Measurements from ENCODE around the gene CDH4. TPM values are rescaled to one million over a fixed set of nuclear protein-coding genes. Genes with fewer than 3 reads are reported as not detected.

The CDH4 gene
- total and polyA plus RNA-seq, 8 donors: under 0.01 to 2.2 (median 0.11) TPM; not detected in 2

DNA sequence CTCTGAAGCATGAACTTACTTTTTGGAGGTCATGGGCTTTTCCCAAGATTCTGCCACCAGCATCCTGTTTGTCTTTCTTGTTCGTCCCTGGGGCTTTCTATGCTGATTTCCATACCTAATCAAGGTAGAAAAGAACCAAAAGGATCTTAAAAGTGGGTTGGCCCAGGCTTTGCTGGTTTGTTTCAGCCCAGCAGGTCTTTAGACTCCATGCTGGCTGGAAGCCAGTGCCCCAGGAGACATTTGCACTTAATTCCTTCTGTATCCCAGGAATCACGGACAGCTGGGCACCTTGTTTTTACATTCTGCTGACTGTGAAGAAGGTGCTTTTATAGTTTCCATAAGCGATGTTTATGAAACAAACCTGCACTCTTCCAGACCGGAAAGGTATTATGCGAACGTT lies 195.9 kb downstream of the CDH4 start:
- intact Hi-C loops (cut with DNase I; ENCODE audit: low total_unique reads): no loop called here
- WGBS, 5 donors: 37 to 50% (median 50%) methylated on average over 6 of the region's 6 CpGs
- no peak for TF ChIP-seq EP300 (IDR thresholded peaks at IDR 0.05)
- TF ChIP-seq, protein P1, sequence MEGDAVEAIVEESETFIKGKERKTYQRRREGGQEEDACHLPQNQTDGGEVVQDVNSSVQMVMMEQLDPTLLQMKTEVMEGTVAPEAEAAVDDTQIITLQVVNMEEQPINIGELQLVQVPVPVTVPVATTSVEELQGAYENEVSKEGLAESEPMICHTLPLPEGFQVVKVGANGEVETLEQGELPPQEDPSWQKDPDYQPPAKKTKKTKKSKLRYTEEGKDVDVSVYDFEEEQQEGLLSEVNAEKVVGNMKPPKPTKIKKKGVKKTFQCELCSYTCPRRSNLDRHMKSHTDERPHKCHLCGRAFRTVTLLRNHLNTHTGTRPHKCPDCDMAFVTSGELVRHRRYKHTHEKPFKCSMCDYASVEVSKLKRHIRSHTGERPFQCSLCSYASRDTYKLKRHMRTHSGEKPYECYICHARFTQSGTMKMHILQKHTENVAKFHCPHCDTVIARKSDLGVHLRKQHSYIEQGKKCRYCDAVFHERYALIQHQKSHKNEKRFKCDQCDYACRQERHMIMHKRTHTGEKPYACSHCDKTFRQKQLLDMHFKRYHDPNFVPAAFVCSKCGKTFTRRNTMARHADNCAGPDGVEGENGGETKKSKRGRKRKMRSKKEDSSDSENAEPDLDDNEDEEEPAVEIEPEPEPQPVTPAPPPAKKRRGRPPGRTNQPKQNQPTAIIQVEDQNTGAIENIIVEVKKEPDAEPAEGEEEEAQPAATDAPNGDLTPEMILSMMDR (IDR thresholded peaks at IDR 0.05): no peak
- no peak for TF ChIP-seq POLR2AphosphoS5 (IDR thresholded peaks at IDR 0.05)
- no peak for TF ChIP-seq POLR2A (IDR thresholded peaks at IDR 0.05)

DNA sequence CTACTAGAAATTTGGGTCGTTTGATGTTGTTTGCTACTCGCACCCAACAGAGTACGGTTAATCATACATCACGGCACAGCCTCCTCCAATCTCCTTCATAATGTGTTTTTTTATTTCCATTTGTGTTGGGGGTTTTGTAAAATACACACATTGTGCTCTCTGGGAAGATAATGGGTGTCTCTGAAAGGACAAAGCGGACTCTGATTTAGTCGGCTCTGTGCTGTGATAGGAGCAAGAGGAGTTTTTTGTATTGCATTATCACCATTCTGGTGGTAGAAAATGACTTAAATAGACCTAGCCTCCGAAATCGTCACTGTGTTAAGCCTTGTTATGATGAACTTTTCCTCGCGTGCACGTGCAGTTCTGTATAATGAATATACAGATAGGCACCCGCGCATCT lies 196.3 kb downstream of the CDH4 start:
- intact Hi-C loops (cut with DNase I; ENCODE audit: low total_unique reads): no loop called here
- Histone ChIP-seq H3K27ac (no peak overlapping the region), H3K9me3 (peaks cover 0 to 8% (median 0%) of the 10 kb centered on the region in 4 donors), H3K36me3 (no peaks in the 10 kb centered on the region), H3K27me3 (peaks cover 0 to 38% (median 0%) of the 10 kb centered on the region in 3 donors), H3K4me1 (no peaks in the 10 kb centered on the region), H3K4me3 (no peak overlapping the region)
- TF ChIP-seq POLR2A (IDR thresholded peaks at IDR 0.05) (no peak), EP300 (IDR thresholded peaks at IDR 0.05) (no peak), POLR2AphosphoS5 (IDR thresholded peaks at IDR 0.05) (no peak)
- TF ChIP-seq, protein P1 (IDR thresholded peaks at IDR 0.05): no peak
- 62 to 74% (median 68%) methylated on average over 13 of the region's 13 CpGs for WGBS, 5 donors
- no peak for DNase-seq

More for the DNA sequence above, 195.9 kb downstream of the CDH4 start:
- H3K27ac ChIP-seq: no peak overlapping the region
- no peaks in the 10 kb centered on the region for H3K4me1 ChIP-seq
- peaks cover 0 to 8% (median 0%) of the 10 kb centered on the region in 4 donors for H3K9me3 ChIP-seq
- H3K36me3 ChIP-seq: no peaks in the 10 kb centered on the region
- no peak overlapping the region for H3K4me3 ChIP-seq
- H3K27me3 ChIP-seq: peaks cover 0 to 38% (median 0%) of the 10 kb centered on the region in 3 donors
- no peak for DNase-seq

GRCh38 chr20:61449057-61449609 lies 197.1 kb downstream of the CDH4 start:
- no peaks in the 10 kb centered on the region for H3K4me1 ChIP-seq
- 62 to 73% (median 67%) methylated on average over 8 of the region's 8 CpGs for WGBS, 5 donors

DNA sequence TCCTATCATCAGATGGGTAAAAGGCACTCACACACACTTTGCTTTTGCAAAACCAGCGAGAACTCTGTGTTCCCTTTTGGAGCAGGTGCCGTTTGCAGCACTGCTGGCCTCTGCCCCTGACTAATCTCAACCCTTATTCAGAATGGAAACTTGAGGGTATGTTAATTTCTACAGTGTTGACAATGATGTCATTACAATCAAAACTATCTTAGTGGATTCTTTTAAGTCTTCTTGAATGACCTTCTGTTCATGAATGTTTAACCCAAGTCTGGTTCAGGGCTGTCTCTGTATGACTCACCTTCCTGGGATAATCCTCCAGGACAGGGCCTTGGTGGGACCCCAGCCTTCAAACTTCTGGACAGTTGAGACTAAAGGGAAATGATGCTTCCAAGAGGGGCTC lies 197.9 kb downstream of the CDH4 start:
- H3K27ac ChIP-seq: no peak overlapping the region
- TF ChIP-seq POLR2AphosphoS5 (IDR thresholded peaks at IDR 0.05) (no peak), POLR2A (IDR thresholded peaks at IDR 0.05) (no peak), EP300 (IDR thresholded peaks at IDR 0.05) (no peak)
- TF ChIP-seq, protein P1 (IDR thresholded peaks at IDR 0.05): no peak
- 41 to 78% (median 58%) methylated on average over 2 of the region's 2 CpGs for WGBS, 5 donors
- H3K4me3 ChIP-seq: no peak overlapping the region
- no peaks in the 10 kb centered on the region for H3K36me3 ChIP-seq
- intact Hi-C loops (cut with DNase I; ENCODE audit: low total_unique reads): no loop called here
- H3K27me3 ChIP-seq: peaks cover 0 to 37% (median 0%) of the 10 kb centered on the region in 3 donors
- peaks cover 0 to 8% (median 0%) of the 10 kb centered on the region in 4 donors for H3K9me3 ChIP-seq
- DNase-seq: no peak
- H3K4me1 ChIP-seq: no peaks in the 10 kb centered on the region

More at GRCh38 chr20:61449057-61449609, 197.1 kb downstream of the CDH4 start:
- Histone ChIP-seq H3K27ac (no peak overlapping the region), H3K4me3 (no peak overlapping the region), H3K9me3 (peaks cover 0 to 8% (median 0%) of the 10 kb centered on the region in 4 donors), H3K36me3 (no peaks in the 10 kb centered on the region), H3K27me3 (peaks cover 0 to 38% (median 0%) of the 10 kb centered on the region in 3 donors)
- intact Hi-C loops (cut with DNase I; ENCODE audit: low total_unique reads): no loop called here
- DNase-seq: no peak
- TF ChIP-seq POLR2A (IDR thresholded peaks at IDR 0.05) (no peak), POLR2AphosphoS5 (IDR thresholded peaks at IDR 0.05) (no peak), EP300 (IDR thresholded peaks at IDR 0.05) (no peak)
- TF ChIP-seq, protein P1 (IDR thresholded peaks at IDR 0.05): no peak
